Right cardiac atrium (tissue), 5 donors: ENCODE results near the gene TEX19. TPM values are rescaled to one million over a fixed set of nuclear protein-coding genes. Genes with fewer than 3 reads are reported as not detected.

ENCODE experiments used
- ATAC-seq, 2 donors: fragments of 200-7000 bp; cut with Tn5 transposase; one replicate each; pipeline versions ENCODE4 v1.8.0 to v1.9.1; 2020; ENCODE audit warnings: moderate library complexity in 2 of 2, mild to moderate bottlenecking in 1 of 2
- DNase-seq, 3 donors: peaks; one replicate each; pipeline ENCODE4 v3.0.0-alpha.2; 2020
- H3K27ac ChIP-seq: one replicate; pipeline ENCODE4 v1.5.1; 2013; ENCODE audit warnings: mild to moderate bottlenecking, low read length, control low read depth, moderate library complexity
- H3K27me3 ChIP-seq: one replicate; pipeline ENCODE4 v1.6.1; 2013; ENCODE audit not compliant: control insufficient read depth, insufficient read depth
- H3K4me1 ChIP-seq: one replicate; pipeline ENCODE4 v1.6.1; 2013; ENCODE audit warnings: low read length; ENCODE audit not compliant: control insufficient read depth, insufficient read depth
- H3K4me3 ChIP-seq: one replicate; pipeline ENCODE4 v1.5.1; 2013; ENCODE audit warnings: low read length, control low read depth
- H3K9me3 ChIP-seq: one replicate; pipeline ENCODE4 v1.6.1; 2013; ENCODE audit warnings: low read length; ENCODE audit not compliant: control insufficient read depth
- WGBS: extraction: QIAGEN DNeasy Blood & Tissue Kit; methylation state at CpG from one replicate; pipeline ENCODE4 v1.1.7; 2013; 5-methylcytosine and 5-hydroxymethylcytosine counted together
- intact Hi-C, 4 donors: fragments of 100-400 bp; cut with DNase I; formaldehyde crosslinking; loops; one replicate each; pipeline versions ENCODE4 v1.11.0 to v1.14.0; 2022 to 2023
- polyA plus RNA-seq: library from polyadenylated mRNA; stranded (reverse); fragments of 200-250 nt; gene quantifications from one replicate; pipeline ENCODE4 v1.2.3, GENCODE V29; 2013
- total RNA-seq, 4 donors: library from RNA; stranded (reverse); fragmentation: NEBNext Ultra II Directional; extraction: Animal tissue kit (Norgen Biotek cat#: 25700); gene quantifications; one replicate each; pipeline ENCODE4 v1.2.1, GENCODE V29; 2021
- donor health status: healthy with polysubstance abuse.
- donor health status: DM: no; HTN: yes; CAD: no.
- donor health status: DM: no; HTN: no; CAD: no.
- donor health status: DM: no; HTN: yes; CAD: no; lungs with severe emphysema.
- donor health status: DM: yes; HTN: yes; CAD: no.

TEX19 gene
- total and polyA plus RNA-seq, 5 donors, result not detected

- H3K4me1 ChIP-seq, result no peaks in the 10 kb centered on the region
- no peaks in the 10 kb centered on the region for H3K9me3 ChIP-seq
- whole genome bisulfite sequencing, result 35% methylated on average over 11 of the region's 11 CpGs
- ATAC-seq (no peak), DNase-seq (peak in 1 of 3 donors; percentile 31)
- no peaks in the 10 kb centered on the region for H3K27me3 ChIP-seq
- H3K27ac ChIP-seq, result no peak overlapping the region
- intact Hi-C loops, result no loop called here
- no peak overlapping the region for H3K4me3 ChIP-seq
Observed at GRCh38 chr17:82349287-82349701, 9.8 kb upstream of the TEX19 start.

GRCh38 chr17:82350182-82351030 lies 8.6 kb upstream of the TEX19 start:
- Histone ChIP-seq H3K9me3 (no peaks in the 10 kb centered on the region), H3K4me3 (no peak overlapping the region), H3K27me3 (no peaks in the 10 kb centered on the region), H3K4me1 (no peaks in the 10 kb centered on the region), H3K27ac (no peak overlapping the region)
- no peak for DNase-seq
- intact Hi-C loops, result loop anchor here (1.0 to 10.0 kb wide), 5 partner anchors 64 to 424 kb away; partner anchors contain the start of genes HEXD (in 2 of the 4) and OGFOD3 (in 2 of the 4)
- no peak for ATAC-seq
- WGBS, result 86% methylated on average over 28 of the region's 28 CpGs

- ATAC-seq (peak; percentile 4 to 14), DNase-seq (no peak)
- WGBS, result 62% methylated on average over 21 of the region's 21 CpGs
- intact Hi-C loops, result loop anchor here (1.0 to 10.0 kb wide), 5 partner anchors 63 to 424 kb away; partner anchors contain the start of genes HEXD (in 2 of the 4) and OGFOD3 (in 2 of the 4)
- no peaks in the 10 kb centered on the region for H3K4me1 ChIP-seq
- no peak overlapping the region for H3K4me3 ChIP-seq
- no peaks in the 10 kb centered on the region for H3K9me3 ChIP-seq
- H3K27me3 ChIP-seq, result no peaks in the 10 kb centered on the region
- no peak overlapping the region for H3K27ac ChIP-seq
Observed at GRCh38 chr17:82351254-82351712, 7.8 kb upstream of the TEX19 start.

GRCh38 chr17:82351713-82352488 lies 7.1 kb upstream of the TEX19 start:
- no peaks in the 10 kb centered on the region for H3K27me3 ChIP-seq
- no peaks in the 10 kb centered on the region for H3K9me3 ChIP-seq
- ATAC-seq, result peak; percentile 72 to 87
- 40% methylated on average over 26 of the region's 26 CpGs for WGBS
- peak; percentile 85 to 93 (median 86) for DNase-seq
- H3K27ac ChIP-seq, result no peak overlapping the region
- intact Hi-C loops, result loop anchor here (1.0 to 10.0 kb wide), 5 partner anchors 62 to 423 kb away; partner anchors contain the start of genes HEXD (in 2 of the 4) and OGFOD3 (in 2 of the 4)
- no peaks in the 10 kb centered on the region for H3K4me1 ChIP-seq
- H3K4me3 ChIP-seq, result no peak overlapping the region

GRCh38 chr17:82353484-82353883 lies 5.6 kb upstream of the TEX19 start:
- no peaks in the 10 kb centered on the region for H3K9me3 ChIP-seq
- ATAC-seq, result no peak
- no peaks in the 10 kb centered on the region for H3K27me3 ChIP-seq
- intact Hi-C loops, result loop anchor here (5.0 to 10.0 kb wide), 4 partner anchors 61 to 421 kb away; partner anchors contain the start of genes HEXD (in 2 of the 4) and OGFOD3 (in 2 of the 4)
- 91% methylated on average over 8 of the region's 8 CpGs for WGBS
- H3K4me3 ChIP-seq, result no peak overlapping the region
- no peak overlapping the region for H3K27ac ChIP-seq
- no peaks in the 10 kb centered on the region for H3K4me1 ChIP-seq
- DNase-seq, result peak in 1 of 3 donors; percentile 42

- ATAC-seq (no peak), DNase-seq (peak in 1 of 3 donors; percentile 25)
- Histone ChIP-seq H3K4me3 (no peak overlapping the region), H3K9me3 (no peaks in the 10 kb centered on the region), H3K27ac (no peak overlapping the region), H3K4me1 (no peaks in the 10 kb centered on the region), H3K27me3 (no peaks in the 10 kb centered on the region)
- intact Hi-C loops, result loop anchor here (5.0 to 10.0 kb wide), 5 partner anchors 52 to 420 kb away; partner anchors contain the start of genes HEXD (in 2 of the 4) and OGFOD3 (in 2 of the 4)
- WGBS, result 86% methylated on average over 7 of the region's 7 CpGs
Observed at GRCh38 chr17:82354804-82355308, 4.2 kb upstream of the TEX19 start.

- Histone ChIP-seq H3K27ac (no peak overlapping the region), H3K4me3 (no peak overlapping the region), H3K4me1 (no peaks in the 10 kb centered on the region), H3K9me3 (no peaks in the 10 kb centered on the region), H3K27me3 (no peaks in the 10 kb centered on the region)
- DNase-seq, result peak in 1 of 3 donors; percentile 46
- 51% methylated on average over 11 of the region's 11 CpGs for WGBS
- ATAC-seq, result no peak
- intact Hi-C loops, result loop anchor here (2.0 to 10.0 kb wide), 5 partner anchors 51 to 419 kb away; partner anchors contain the start of genes HEXD (in 1 of the 4) and OGFOD3 (in 1 of the 4)
Observed at GRCh38 chr17:82355770-82356427, 3.1 kb upstream of the TEX19 start.

GRCh38 chr17:82356845-82357355 lies 2.1 kb upstream of the TEX19 start:
- 57% methylated on average over 20 of the region's 20 CpGs for WGBS
- Histone ChIP-seq H3K9me3 (no peaks in the 10 kb centered on the region), H3K4me3 (no peak overlapping the region), H3K4me1 (no peaks in the 10 kb centered on the region), H3K27me3 (no peaks in the 10 kb centered on the region), H3K27ac (no peak overlapping the region)
- ATAC-seq, result peak in 1 of 2 donors; percentile 23
- DNase-seq, result no peak
- intact Hi-C loops, result loop anchor here (2.0 to 10.0 kb wide), 5 partner anchors 50 to 418 kb away; partner anchors contain the start of genes HEXD (in 1 of the 4) and OGFOD3 (in 1 of the 4)

GRCh38 chr17:82357394-82357793 lies 1.7 kb upstream of the TEX19 start:
- Histone ChIP-seq H3K27me3 (no peaks in the 10 kb centered on the region), H3K27ac (no peak overlapping the region), H3K4me1 (no peaks in the 10 kb centered on the region), H3K9me3 (no peaks in the 10 kb centered on the region), H3K4me3 (no peak overlapping the region)
- peak in 1 of 2 donors; percentile 26 for ATAC-seq
- intact Hi-C loops, result loop anchor here (2.0 to 10.0 kb wide), 5 partner anchors 50 to 417 kb away; partner anchors contain the start of genes HEXD (in 1 of the 4) and OGFOD3 (in 1 of the 4)
- 68% methylated on average over 2 of the region's 2 CpGs for WGBS
- DNase-seq, result no peak
